HG03135 (cell line): ENCODE data around the gene AFF3.

ENCODE experiments used
- ATAC-seq: cut with Tn5 transposase; IDR thresholded peaks from one replicate; pipeline ENCODE4 v1.9.1; 2021; ENCODE audit warnings: mild to moderate bottlenecking, moderate library complexity; ENCODE audit not compliant: unreplicated experiment

AFF3 gene

DNA sequence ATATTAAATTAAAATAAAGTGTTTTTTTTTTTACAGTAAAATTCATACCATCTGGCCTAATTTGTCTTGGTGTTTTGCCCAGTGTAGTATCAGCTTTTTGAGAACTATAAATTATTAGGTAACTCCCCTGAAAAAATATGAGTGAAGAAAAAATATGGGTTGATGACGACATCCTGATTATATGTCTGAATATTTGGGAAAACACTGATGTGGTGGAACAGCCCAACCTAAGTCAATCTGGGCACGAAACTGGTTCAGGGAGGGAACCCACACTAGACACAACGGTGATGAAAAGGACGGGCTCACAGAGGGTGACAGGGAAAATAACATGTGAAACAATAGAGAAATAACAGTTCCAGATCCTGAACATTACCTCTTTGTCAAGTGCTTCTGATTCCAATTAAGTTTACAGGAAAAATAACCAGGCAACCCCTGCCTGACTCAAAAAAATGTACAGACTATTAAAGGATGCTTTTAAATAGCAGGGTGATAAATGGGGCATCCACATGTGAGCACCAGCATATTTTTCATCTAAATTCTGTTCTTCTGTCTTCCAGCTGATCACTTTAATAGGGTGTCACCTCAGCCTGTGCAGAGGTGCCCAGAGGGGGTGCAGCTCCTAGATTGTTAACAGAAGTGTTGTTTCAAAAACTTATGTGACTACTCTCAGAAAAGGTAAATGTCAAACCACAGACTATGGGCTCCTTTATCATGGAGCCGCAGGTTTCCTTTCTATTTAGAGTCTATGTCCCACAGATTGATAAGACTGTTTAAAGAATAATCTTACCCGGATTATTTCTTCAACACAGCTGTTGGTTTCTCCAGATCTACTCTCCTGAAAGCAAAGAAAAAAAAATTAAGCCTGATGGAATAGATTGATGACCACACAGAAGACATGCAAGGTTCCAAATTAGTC, 305.4 kb downstream of the AFF3 start:
- ATAC-seq: no peak

- ATAC-seq: no peak
These were observed 308.0 kb downstream of the AFF3 start for GRCh38 chr2:99834426-99834825.

DNA sequence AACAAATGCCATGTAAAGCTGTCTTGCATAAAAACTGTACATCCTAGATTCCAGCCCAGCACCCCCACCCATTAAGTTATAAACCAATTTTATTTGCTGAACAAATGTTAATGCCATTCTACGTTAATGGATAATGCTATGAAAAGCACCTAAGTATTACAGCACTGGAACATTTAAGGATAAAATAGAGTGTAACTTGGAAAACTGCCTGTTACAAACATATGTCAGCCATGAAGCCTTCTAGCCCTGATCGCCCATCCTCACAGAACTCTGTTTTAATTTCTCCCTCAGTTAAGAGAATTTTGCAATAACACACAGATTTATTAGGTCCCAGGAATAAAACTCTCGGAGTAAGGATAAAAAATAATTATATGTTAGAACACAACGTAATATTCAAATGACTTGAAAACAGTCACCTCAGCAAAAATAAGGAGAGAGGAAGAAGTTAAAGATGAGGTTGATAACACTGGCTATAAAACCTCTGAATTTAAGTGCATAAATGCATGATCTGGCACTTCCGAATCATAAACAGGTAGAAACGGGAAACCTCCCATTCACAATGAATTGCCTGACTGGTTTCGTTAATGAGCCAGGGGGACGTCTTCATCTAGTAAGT, 308.7 kb downstream of the AFF3 start:
- no peak for ATAC-seq

DNA sequence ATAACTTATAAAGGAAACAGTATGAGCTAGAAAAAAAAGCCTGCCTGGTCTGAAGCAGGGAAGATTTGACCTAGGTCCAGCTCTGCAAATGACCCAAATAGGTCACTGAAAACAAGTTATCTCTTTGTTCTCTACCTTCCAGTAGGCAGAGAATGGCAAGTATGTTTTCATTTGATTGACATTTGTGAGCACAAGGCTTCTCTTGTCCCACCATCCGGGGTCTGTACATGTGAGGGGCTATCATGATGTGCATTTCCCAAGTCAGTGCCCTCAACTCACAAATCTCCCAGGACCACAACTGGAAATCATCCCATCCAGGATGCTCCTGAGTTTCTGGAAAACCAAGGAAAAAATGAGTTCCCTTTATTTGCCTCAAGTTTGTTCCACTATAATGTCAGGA, 309.5 kb downstream of the AFF3 start:
- no peak for ATAC-seq

DNA sequence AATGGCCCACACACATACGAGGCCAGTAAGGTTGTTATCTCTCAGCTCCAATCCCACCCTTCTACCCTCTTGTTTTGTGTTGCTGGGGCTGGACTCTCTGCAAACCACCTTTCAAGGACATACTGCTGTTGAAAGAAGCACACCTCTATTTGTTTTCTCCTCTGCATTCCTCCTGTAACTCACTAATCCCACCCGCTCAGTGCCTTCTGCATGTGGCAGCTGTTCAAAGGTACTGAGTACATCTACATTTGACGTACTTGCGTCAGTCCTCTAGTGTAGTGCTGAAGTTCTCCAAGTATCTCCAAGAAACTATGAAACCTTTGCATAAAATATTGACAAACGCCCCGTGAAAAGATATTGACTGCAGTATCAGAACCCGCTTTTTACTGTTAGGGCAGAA, 310.6 kb downstream of the AFF3 start:
- ATAC-seq: no peak

GRCh38 chr2:99827296-99827999, 314.9 kb downstream of the AFF3 start:
- ATAC-seq: no peak

GRCh38 chr2:99825630-99826029, 316.8 kb downstream of the AFF3 start:
- no peak for ATAC-seq

DNA sequence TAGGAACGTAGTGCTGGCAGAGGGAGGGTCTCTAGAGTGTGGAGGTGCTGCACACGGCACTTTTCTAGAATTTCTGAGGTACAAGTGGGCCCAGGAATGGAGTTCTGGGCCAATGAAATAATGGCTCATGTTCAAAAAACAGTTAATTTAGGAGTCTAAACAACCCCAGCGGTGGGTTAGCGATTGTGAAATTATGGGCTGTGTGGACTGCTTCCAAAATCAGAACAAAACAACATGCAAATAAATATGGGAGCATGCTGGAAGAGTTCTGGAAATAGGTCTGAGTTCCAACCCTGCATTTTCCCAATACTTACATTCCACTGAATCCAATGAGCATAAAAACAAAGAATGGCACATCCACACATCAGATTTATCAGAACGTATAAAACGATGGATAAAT, 317.6 kb downstream of the AFF3 start:
- no peak for ATAC-seq

- ATAC-seq: no peak
These were observed 319.7 kb downstream of the AFF3 start for GRCh38 chr2:99822474-99823207.

DNA sequence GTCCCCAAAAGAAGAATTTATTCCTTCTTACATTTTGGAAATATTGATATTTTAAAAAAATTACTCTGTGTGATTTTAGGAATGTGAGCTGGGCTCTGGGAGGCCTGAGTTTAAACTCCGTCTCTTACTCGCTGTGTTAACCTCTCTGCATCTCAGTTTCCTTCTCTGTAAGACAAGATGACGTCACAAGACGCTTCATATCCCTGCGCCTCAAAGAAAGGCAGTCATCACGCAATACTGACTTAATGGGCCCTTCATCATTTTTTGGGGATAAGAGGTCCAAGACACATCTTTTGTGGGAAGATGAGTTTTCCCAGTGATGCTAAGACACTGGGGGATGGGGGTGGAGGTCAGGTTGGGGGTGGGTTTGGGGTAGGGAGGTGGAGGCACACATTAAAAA, 320.4 kb downstream of the AFF3 start:
- ATAC-seq: no peak

GRCh38 chr2:99821572-99821971, 320.8 kb downstream of the AFF3 start:
- no peak for ATAC-seq

DNA sequence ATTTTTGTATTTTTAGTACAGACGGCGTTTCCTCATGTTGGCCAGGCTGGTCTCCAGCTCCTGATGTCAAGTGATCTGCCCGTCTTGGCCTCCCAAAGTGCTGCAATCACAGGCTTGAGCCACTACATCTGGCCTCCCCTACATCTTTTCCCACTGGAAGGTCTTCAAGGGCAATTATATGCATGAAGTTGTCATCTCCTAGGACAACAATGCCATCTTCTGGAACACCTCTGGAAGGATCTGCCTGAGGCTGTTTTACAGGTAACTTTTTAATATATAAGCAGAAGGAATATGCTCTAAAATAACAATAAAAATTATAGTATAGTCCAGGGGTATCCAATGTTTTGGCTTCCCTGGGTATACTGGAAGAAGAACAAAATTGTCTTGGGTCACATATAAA, 321.4 kb downstream of the AFF3 start:
- no peak for ATAC-seq

GRCh38 chr2:99819766-99820165, 322.6 kb downstream of the AFF3 start:
- no peak for ATAC-seq

GRCh38 chr2:99818842-99819241, 323.5 kb downstream of the AFF3 start:
- no peak for ATAC-seq

- ATAC-seq: no peak
These were observed 325.5 kb downstream of the AFF3 start for GRCh38 chr2:99816908-99817307.

DNA sequence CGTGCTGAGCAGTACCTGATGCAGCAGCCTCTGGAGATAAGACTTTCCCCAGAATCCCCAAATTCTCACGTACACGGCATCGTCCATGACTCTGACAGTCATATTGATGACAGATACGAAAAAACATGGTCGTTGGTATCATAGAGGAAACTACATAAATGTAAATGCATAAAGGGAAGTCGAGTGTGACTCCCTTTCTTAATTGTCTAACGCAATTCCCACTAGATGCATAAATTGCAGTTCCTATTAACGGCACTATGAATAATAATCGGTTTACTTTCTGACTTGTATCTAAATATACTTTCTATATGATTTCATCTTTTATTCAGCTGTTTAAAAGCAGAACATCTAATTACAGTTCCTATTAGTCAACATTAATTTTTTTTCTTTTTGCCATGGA, 330.0 kb downstream of the AFF3 start:
- ATAC-seq: no peak

GRCh38 chr2:99811544-99811943, 330.8 kb downstream of the AFF3 start:
- ATAC-seq: no peak

DNA sequence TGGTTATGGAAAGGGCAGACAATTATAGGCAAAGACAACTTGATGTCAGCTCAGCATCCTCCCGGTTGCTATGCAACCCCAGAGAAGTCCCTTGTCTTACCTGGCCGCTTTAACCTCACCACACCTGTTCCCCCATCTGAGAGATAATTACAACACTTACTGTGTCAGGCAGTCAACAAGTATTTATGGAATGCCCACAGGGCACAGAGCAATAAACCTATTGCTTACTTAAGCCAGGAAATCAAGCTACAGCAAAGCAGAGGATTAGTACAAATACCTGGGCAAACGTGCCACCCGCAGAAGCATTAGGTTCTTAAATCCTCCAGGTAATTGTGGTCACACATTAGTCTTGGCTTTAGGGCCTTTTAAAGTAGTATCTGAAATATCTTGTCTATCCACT, 332.2 kb downstream of the AFF3 start:
- no peak for ATAC-seq

DNA sequence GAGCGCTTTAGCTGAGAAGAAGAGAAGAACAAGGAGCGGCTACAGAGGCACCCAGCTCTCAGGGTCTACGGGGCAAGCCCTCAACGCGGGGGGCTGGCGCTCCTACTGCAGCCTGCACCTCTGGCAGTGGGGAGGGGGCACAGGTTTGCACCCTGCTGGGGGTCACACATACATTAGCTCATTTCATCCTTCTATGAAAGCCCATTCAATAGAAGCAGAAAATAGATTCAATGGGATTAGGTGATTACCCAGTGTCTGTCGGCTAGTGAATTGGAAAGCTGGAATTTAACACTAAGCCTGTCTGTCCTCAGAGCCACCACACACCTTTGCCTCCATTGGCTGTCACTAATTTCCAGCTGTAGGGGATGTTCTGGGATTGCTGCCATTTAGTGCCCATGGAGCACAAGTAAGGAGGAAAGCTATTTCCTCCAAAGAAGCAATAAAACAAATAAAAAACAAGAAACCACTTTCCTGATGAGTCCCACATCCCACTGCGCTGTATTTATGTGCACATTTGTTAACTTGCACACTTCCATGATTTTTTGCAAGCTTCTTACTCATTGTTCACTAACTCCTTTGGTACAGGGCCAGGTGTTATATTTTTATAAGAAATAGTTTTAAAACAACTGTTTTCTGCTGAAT, 333.0 kb downstream of the AFF3 start:
- ATAC-seq: no peak

GRCh38 chr2:99808361-99809200, 333.8 kb downstream of the AFF3 start:
- ATAC-seq: no peak
